ENCODE results near the gene DCAF10. TPM values are rescaled to one million over a fixed set of nuclear protein-coding genes. Genes with fewer than 3 reads are reported as not detected.

DCAF10 gene
- total RNA-seq, 1 experiment from 2014 or later, result 18.6 TPM

DNA sequence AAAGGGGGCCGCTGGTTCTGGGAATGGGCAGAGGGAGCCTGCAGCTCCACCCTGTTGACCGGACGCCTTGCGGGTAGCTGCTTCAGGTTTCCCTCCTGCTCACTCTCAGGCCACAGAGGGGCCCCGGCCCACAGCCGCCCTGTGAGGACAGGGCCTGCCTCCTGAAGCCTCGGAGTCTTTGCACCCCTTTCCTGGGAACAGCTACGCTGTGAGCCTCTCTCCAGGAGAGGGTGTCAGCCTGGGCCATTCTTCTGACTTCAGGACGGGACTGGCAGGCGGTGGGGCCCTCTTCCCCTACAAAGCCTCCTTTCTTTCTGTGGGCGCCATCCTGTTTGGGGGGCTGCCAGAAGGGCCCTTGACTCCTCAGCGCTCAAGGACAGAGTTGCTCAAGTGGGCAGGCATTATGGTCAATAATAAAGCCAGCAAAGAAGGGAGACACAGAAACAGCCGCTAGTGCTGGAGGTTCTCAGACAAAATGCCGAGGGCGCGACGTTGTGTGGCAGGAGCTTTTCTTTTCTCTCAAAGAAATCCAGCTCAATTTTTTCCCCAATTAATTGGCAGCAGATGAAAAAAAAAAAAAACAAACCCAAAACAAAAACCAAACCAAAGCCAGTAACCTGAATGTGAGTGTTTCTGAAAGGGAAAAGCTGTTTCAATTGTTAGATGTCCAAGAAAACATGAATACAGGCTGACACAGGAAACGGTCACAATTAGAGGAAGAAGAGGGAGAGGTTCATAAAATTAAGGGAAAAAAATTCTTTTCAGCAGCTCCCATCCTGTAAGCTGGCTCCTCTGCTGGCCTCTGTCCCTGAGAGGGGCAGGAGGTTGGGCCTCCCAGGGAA lies 116.1 kb downstream of the DCAF10 start:
- Histone ChIP-seq H3K36me3 (replicated peaks; ENCODE audit: control insufficient read depth, insufficient read depth, low read length) (0 out of 2 replicates have a peak, but pooled peaks cover 1% of the 10 kb centered on the region), H3K4me3 (ENCODE audit: insufficient read depth, low read depth, low read length) (no peak overlapping the region), H3K27me3 (ENCODE audit: control insufficient read depth, insufficient read depth, low read length) (no peaks in the 10 kb centered on the region)
- DNase-seq, result peak; percentile 27

Other genes starting within 250 kb of the DCAF10 start
- gene FBXO10, start 224.4 kb upstream of the DCAF10 start, total RNA-seq (2014; rRNA removed; shearing (Covaris generic)), result 13.3 and 17.4 TPM in 2 replicates
- 157 and 164 TPM in 2 replicates for gene TOMM5, start 208.2 kb upstream of the DCAF10 start, total RNA-seq (2014; rRNA removed; shearing (Covaris generic))
- gene FRMPD1, start 149.8 kb upstream of the DCAF10 start, total RNA-seq (2014; rRNA removed; shearing (Covaris generic)), result 0.03 TPM in 1 of 2 replicates, not detected in the other
- gene TRMT10B, start 47.0 kb upstream of the DCAF10 start, total RNA-seq (2014; rRNA removed; shearing (Covaris generic)), result 2.2 and 2.5 TPM in 2 replicates
- gene EXOSC3, start 15.7 kb upstream of the DCAF10 start, total RNA-seq (2014; rRNA removed; shearing (Covaris generic)), result 71.9 and 82.8 TPM in 2 replicates
- 16.1 and 16.8 TPM in 2 replicates for gene SLC25A51, start 103.3 kb downstream of the DCAF10 start, total RNA-seq (2014; rRNA removed; shearing (Covaris generic))